H1 (cell line): Measurements from ENCODE around the gene THAP7. TPM values are rescaled to one million over a fixed set of nuclear protein-coding genes. Genes with fewer than 3 reads are reported as not detected.

Experiments used
- CTCF ChIA-PET: fragments of 300-600 bp; sonication (Branson Sonifier 250); formaldehyde crosslinking; loops from one replicate; lab custom pipeline; 2021; ENCODE audit not compliant: partially characterized antibody; lab: Charles Lee
- POLR2A ChIA-PET: fragments of 300-600 bp; sonication (Branson Sonifier 250); formaldehyde crosslinking; loops from one replicate; lab custom pipeline; 2021; ENCODE audit warnings: inconsistent platforms; ENCODE audit not compliant: partially characterized antibody; lab: Charles Lee
- DNase-seq, 2 experiments: peaks; one replicate each; pipeline versions ENCODE4 v3.0.0 to v3.0.0-alpha.2; 2010 to 2022; ENCODE audit warnings: low spot score in 2 of 2, low read depth in 1 of 2, mixed read lengths in 1 of 2
- FAIRE-seq: peaks from 2 replicates; lab custom pipeline; 2011; peaks lifted over from hg19 to GRCh38; lab: Jason Lieb, UNC
- H2AFZ ChIP-seq: 2 replicates; pipeline ENCODE4 v1.8.1; 2012; ENCODE audit warnings: low read length, inconsistent platforms
- H2AK5ac ChIP-seq: 2 replicates; pipeline ENCODE4 v1.6.1; 2013; ENCODE audit warnings: low read depth, low read length
- H2BK120ac ChIP-seq: replicated peaks from 2 replicates; pipeline ENCODE3; 2013; ENCODE audit warnings: low read depth, low read length, inconsistent platforms
- H2BK12ac ChIP-seq: 2 replicates; pipeline ENCODE4 v1.6.1; 2013; ENCODE audit warnings: low read depth, low read length
- H2BK15ac ChIP-seq: 2 replicates; pipeline ENCODE4 v1.6.1; 2013; ENCODE audit warnings: low read length
- H2BK20ac ChIP-seq: 2 replicates; pipeline ENCODE4 v1.6.1; 2013; ENCODE audit warnings: low read length
- H2BK5ac ChIP-seq: 2 replicates; pipeline ENCODE4 v1.6.1; 2013; ENCODE audit warnings: low read depth, low read length
- H3K14ac ChIP-seq: 2 replicates; pipeline ENCODE4 v1.6.1; 2013; ENCODE audit warnings: inconsistent platforms; ENCODE audit not compliant: insufficient read length
- H3K18ac ChIP-seq: 2 replicates; pipeline ENCODE4 v1.6.1; 2013; ENCODE audit warnings: low read length; ENCODE audit errors: extremely low read depth
- H3K23ac ChIP-seq: 2 replicates; pipeline ENCODE4 v1.6.1; 2013; ENCODE audit warnings: inconsistent platforms; ENCODE audit not compliant: insufficient read length
- H3K23me2 ChIP-seq: 2 replicates; pipeline ENCODE4 v1.6.1; 2013; ENCODE audit warnings: low read depth, low read length
- H3K27ac ChIP-seq: 2 replicates; pipeline ENCODE4 v1.6.1; 2011; ENCODE audit warnings: low read depth, low read length, inconsistent platforms
- H3K27me3 ChIP-seq, 4 experiments: replicated peaks in 1 of 4; 1 replicate in 1 of 4; 2 replicates in 3 of 4; pipeline versions ENCODE4 v1.6.1 to v1.8.1; 2011 to 2013; ENCODE audit warnings: low read length in 3 of 4, mild to moderate bottlenecking in 3 of 4, inconsistent platforms in 2 of 4, mixed read lengths in 2 of 4, moderate library complexity in 1 of 4; ENCODE audit not compliant: control insufficient read depth in 3 of 4, insufficient read depth in 3 of 4; ENCODE audit errors: extremely low read depth in 1 of 4
- H3K36me3 ChIP-seq, 4 experiments: 2 replicates each; pipeline versions ENCODE4 v1.6.1 to v1.8.1; 2011 to 2013; ENCODE audit warnings: mild to moderate bottlenecking in 4 of 4, low read length in 3 of 4, moderate library complexity in 2 of 4, control low read depth in 1 of 4, inconsistent platforms in 1 of 4; ENCODE audit not compliant: insufficient read depth in 4 of 4, control insufficient read depth in 2 of 4
- H3K4ac ChIP-seq: replicated peaks from 2 replicates; pipeline ENCODE3; 2013; ENCODE audit warnings: low read length, low read depth, mixed read lengths, inconsistent platforms; ENCODE audit not compliant: insufficient read length
- H3K4me1 ChIP-seq, 4 experiments: replicated peaks in 1 of 4; 1 replicate in 1 of 4; 2 replicates in 3 of 4; pipeline versions ENCODE4 v1.6.1 to v1.8.1; 2011 to 2013; ENCODE audit warnings: low read length in 3 of 4, inconsistent platforms in 2 of 4, mixed read lengths in 1 of 4; ENCODE audit not compliant: insufficient read depth in 4 of 4, control insufficient read depth in 3 of 4
- H3K4me2 ChIP-seq, 2 experiments: 2 replicates each; pipeline versions ENCODE4 v1.6.1 to v1.8.1; 2011 to 2013; ENCODE audit warnings: low read depth in 2 of 2, low read length in 2 of 2, control low read depth in 1 of 2, inconsistent platforms in 1 of 2, mild to moderate bottlenecking in 1 of 2; ENCODE audit not compliant: insufficient read depth in 1 of 2
- H3K4me3 ChIP-seq, 4 experiments: fragments of 200-600, 300-600 bp in 1 of 4; sonication (generic), shearing (Covaris generic), sonication (Bioruptor Twin) in 1 of 4; 2 replicates each; pipeline versions ENCODE4 v1.5.1 to v1.8.1; 2011 to 2016; ENCODE audit warnings: low read length in 4 of 4, low read depth in 3 of 4, control low read depth in 2 of 4, inconsistent platforms in 2 of 4, mild to moderate bottlenecking in 2 of 4, mixed read lengths in 1 of 4, moderate library complexity in 1 of 4; ENCODE audit not compliant: insufficient read depth in 2 of 4; ENCODE audit errors: extremely low read depth in 1 of 4
- H3K56ac ChIP-seq: replicated peaks from 2 replicates; pipeline ENCODE3; 2013; ENCODE audit warnings: low read depth, mild to moderate bottlenecking, mixed read lengths, low read length, inconsistent platforms; ENCODE audit not compliant: insufficient read length
- H3K79me1 ChIP-seq: 2 replicates; pipeline ENCODE4 v1.6.1; 2013; ENCODE audit warnings: low read depth, low read length, control low read depth
- H3K79me2 ChIP-seq, 2 experiments: 2 replicates each; pipeline versions ENCODE4 v1.6.1 to v1.8.1; 2012 to 2013; ENCODE audit warnings: low read length in 2 of 2, mild to moderate bottlenecking in 2 of 2, inconsistent platforms in 1 of 2; ENCODE audit not compliant: insufficient read depth in 2 of 2, control insufficient read depth in 1 of 2
- H3K9ac ChIP-seq, 4 experiments: replicated peaks in 1 of 4; 1 replicate in 1 of 4; 2 replicates in 3 of 4; pipeline versions ENCODE4 v1.6.1 to v1.8.1; 2011 to 2013; ENCODE audit warnings: low read depth in 3 of 4, low read length in 3 of 4, control low read depth in 2 of 4, mild to moderate bottlenecking in 2 of 4, moderate library complexity in 2 of 4, inconsistent platforms in 1 of 4; ENCODE audit errors: extremely low read depth in 1 of 4
- H3K9me3 ChIP-seq, 2 experiments: 2 replicates each; pipeline versions ENCODE4 v1.6.1 to v1.8.1; 2012 to 2013; ENCODE audit warnings: mild to moderate bottlenecking in 2 of 2, moderate library complexity in 2 of 2, control low read depth in 1 of 2, inconsistent platforms in 1 of 2, low read depth in 1 of 2, low read length in 1 of 2, mixed read lengths in 1 of 2; ENCODE audit not compliant: insufficient read depth in 2 of 2
- H4K20me1 ChIP-seq, 2 experiments: replicated peaks in 1 of 2; 2 replicates each; pipeline versions ENCODE3 to v1.8.1; 2011 to 2013; ENCODE audit warnings: inconsistent platforms in 2 of 2, low read length in 2 of 2, mild to moderate bottlenecking in 1 of 2; ENCODE audit not compliant: insufficient read depth in 2 of 2, control insufficient read depth in 1 of 2
- H4K5ac ChIP-seq: 2 replicates; pipeline ENCODE4 v1.6.1; 2013; ENCODE audit warnings: low read length, low read depth, mixed read lengths, inconsistent platforms; ENCODE audit not compliant: insufficient read length
- H4K8ac ChIP-seq: 2 replicates; pipeline ENCODE4 v1.8.0; 2013; ENCODE audit warnings: mild to moderate bottlenecking, moderate library complexity, low read length, inconsistent platforms; ENCODE audit not compliant: insufficient read depth; ENCODE audit errors: extremely low read depth
- H4K91ac ChIP-seq: replicated peaks from 2 replicates; pipeline ENCODE3; 2013; ENCODE audit warnings: low read length, mixed read lengths, inconsistent platforms; ENCODE audit not compliant: insufficient read length
- EZH2 ChIP-seq: fragments of 200-600 bp; sonication (generic); IDR thresholded peaks from 2 replicates; pipeline ENCODE4 v1.7.1; 2012; ENCODE audit warnings: low read depth, mild to moderate bottlenecking, moderate library complexity, low read length, inconsistent platforms; ENCODE audit not compliant: severe bottlenecking
- RXRA ChIP-seq: IDR thresholded peaks from 2 replicates; pipeline ENCODE4 v1.6.1; 2011; ENCODE audit warnings: low read depth, mild to moderate bottlenecking, low read length, moderate library complexity; ENCODE audit not compliant: insufficient read depth
- WGBS, 2 experiments: shearing (Covaris generic) in 1 of 2; methylation state at CpG; one replicate each; pipeline versions ENCODE4 v1.1.6 to v1.1.7; 2013 to 2015; ENCODE audit warnings: low lambda C conversion rate in 2 of 2, mixed read lengths in 2 of 2, inconsistent platforms in 1 of 2, low coverage in 1 of 2, missing lambda C conversion rate in 1 of 2; ENCODE audit not compliant: insufficient replicate concordance in 2 of 2, insufficient coverage in 1 of 2, insufficient read length in 1 of 2; ENCODE audit errors: extremely low coverage in 1 of 2, missing lambda C conversion rate in 1 of 2; 5-methylcytosine and 5-hydroxymethylcytosine counted together
- polyA plus RNA-seq, 7 experiments: library from polyadenylated mRNA; depleted of rRNA in 3 of 7; stranded (reverse) in 5 of 7; unstranded in 2 of 7; fragments of >200 nt in 5 of 7; fragments of 200-250 nt in 2 of 7; gene quantifications; 1 replicate in 5 of 7; 2 replicates in 1 of 7; 4 replicates in 1 of 7; pipeline versions ENCODE4 v1.2.1 to v1.2.3, GENCODE V29; 2011 to 2013; ENCODE audit warnings: missing spikeins in 2 of 7, mixed read lengths in 2 of 7
- total RNA-seq: library from RNA; stranded (reverse); fragmentation: NEBNext Ultra II Directional; extraction: Animal tissue kit (Norgen Biotek cat#: 25700); gene quantifications from 2 replicates; pipeline ENCODE4 v1.2.1, GENCODE V29; 2021

The THAP7 gene
- total and polyA plus RNA-seq, 2 of the 8 experiments (the other 6 are each of a cell fraction or from before 2014, with no cell fraction given), result 16.9 to 32.5 TPM

DNA sequence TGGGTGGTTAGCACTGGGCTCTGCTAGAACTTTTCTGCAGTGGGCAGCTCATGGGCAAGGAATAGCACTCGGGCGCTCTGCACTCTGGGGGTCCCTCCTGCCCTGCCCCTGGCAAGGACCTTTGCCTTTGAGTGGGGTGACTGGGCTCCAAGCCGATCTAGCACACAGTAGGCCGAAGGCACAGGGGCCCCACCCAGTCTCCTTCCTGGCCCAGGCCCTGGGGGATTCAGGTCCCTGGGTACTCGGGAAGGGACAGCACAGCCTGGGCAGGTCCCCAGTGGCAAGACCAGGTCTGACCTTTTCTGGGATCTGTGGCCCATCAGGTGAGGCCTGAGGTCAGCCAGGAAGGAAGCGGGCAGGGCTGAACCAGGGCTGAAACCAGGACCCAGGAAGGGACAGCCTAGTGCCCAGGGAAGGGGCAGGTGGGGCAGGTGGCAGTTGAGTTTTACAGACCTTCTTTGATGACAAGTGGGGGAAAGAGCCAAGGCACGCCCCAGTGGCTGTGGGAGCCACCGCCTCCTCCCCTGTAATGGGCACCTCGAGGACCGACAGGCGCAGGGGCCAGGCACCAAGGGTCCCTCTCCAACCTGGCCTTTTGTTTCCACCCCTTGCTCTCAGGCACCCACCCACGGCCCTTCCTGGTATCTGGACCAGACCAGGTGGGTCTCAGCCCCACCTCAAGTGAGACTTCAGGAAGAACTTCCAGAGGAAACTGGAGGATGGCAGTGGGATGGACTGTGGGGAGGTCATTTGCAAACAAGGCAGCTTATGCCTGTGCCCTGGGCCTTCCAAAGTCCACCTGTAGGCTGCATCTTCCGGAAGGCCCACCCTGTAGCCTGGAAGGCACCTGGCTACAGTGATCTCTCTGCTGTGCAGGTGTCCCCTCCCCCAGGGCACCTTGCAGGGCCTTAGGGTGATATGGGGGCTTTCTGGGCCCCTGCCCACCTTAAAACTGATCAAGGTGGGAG is 35.7 kb downstream of the THAP7 start:
- Histone ChIP-seq H3K9me3 (no peaks in the 10 kb centered on the region), H2BK120ac (no peak overlapping the region), H2BK12ac (no peak overlapping the region), H3K23me2 (peaks cover 2% of the 10 kb centered on the region; the same call in 1 of the 2 replicates), H3K4me1 (peaks cover 0 to 18% (median 12%) of the 10 kb centered on the region in 4 experiments; a peak in 6 of 7 replicates), H3K27ac (no peak overlapping the region), H3K27me3 (peaks cover 34 to 70% (median 60%) of the 10 kb centered on the region in 4 experiments), H2AK5ac (no peak overlapping the region), H4K8ac (peak overlapping the region; percentile 59), H2BK20ac (no peak overlapping the region), H3K4ac (no peak overlapping the region), H2AFZ (no peak overlapping the region), H3K4me2 (peak overlapping the region in 1 of 2 experiments; percentile 62; a peak in 1 of 4 replicates), H3K36me3 (no peaks in the 10 kb centered on the region), H2BK15ac (no peak overlapping the region), H3K79me1 (no peaks in the 10 kb centered on the region), H3K9ac (no peak overlapping the region), H4K5ac (no peak overlapping the region), H3K4me3 (no peak overlapping the region), H4K91ac (no peak overlapping the region), H2BK5ac (no peak overlapping the region), H3K23ac (no peak overlapping the region), H3K56ac (no peak overlapping the region), H3K79me2 (no peaks in the 10 kb centered on the region), H3K14ac (no peak overlapping the region), H3K18ac (no peak overlapping the region), H4K20me1 (peaks cover 6 to 11% of the 10 kb centered on the region in 2 experiments)
- ChIA-PET POLR2A (interaction anchor here (0.6 to 2.3 kb wide), 4 partner anchors 15 to 80 kb away, joined by 3 to 7 read pairs (median 4); partner anchors contain the start of gene LZTR1), CTCF (interaction anchor here (0.8 to 10.9 kb wide), 6 partner anchors 9 to 183 kb away, joined by 3 to 115 read pairs (median 4); no protein-coding TSS in a partner anchor)
- DNase-seq, result no peak
- 75% methylated on average over 9 of the region's 13 CpGs; no CpG with 5 or more reads in 1 of the 2 experiments for WGBS, 2 experiments
- no peak for FAIRE-seq
- TF ChIP-seq RXRA, result no peak
- peak; percentile 36 for TF ChIP-seq EZH2
